Natural killer cell (primary cell): Measurements from ENCODE around the gene TDRD9. TPM values are rescaled to one million over a fixed set of nuclear protein-coding genes. Genes with fewer than 3 reads are reported as not detected.
A peak's percentile ranks its signal among the peaks of the same experiment; 100 is the strongest.

Experiments
- ATAC-seq, 3 donors: fragments of 150-1000 bp in 2 of 3; fragments of 200-7000 bp in 1 of 3; cut with Tn5 transposase; 1 replicate in 1 of 3; 2 replicates in 2 of 3; pipeline ENCODE4 v1.10.0; 2021; ENCODE audit warnings: mild to moderate bottlenecking in 2 of 3, moderate library complexity in 2 of 3
- DNase-seq, 2 donors: peaks; one replicate each; pipeline versions ENCODE4 v3.0.0 to v3.0.0-alpha.2; 2013 to 2021; ENCODE audit warnings: mixed read lengths in 1 of 2
- H3K27ac ChIP-seq: one replicate; pipeline ENCODE4 v1.5.1; 2013; ENCODE audit warnings: mild to moderate bottlenecking, low read length
- H3K27me3 ChIP-seq: one replicate; pipeline ENCODE4 v1.6.1; 2013; ENCODE audit warnings: low read length; ENCODE audit not compliant: control insufficient read depth, insufficient read depth
- H3K36me3 ChIP-seq: one replicate; pipeline ENCODE4 v1.6.1; 2013; ENCODE audit warnings: low read length; ENCODE audit not compliant: control insufficient read depth, insufficient read depth
- H3K4me1 ChIP-seq: one replicate; pipeline ENCODE4 v1.6.1; 2013; ENCODE audit warnings: low read length; ENCODE audit not compliant: control insufficient read depth, insufficient read depth
- H3K4me3 ChIP-seq: one replicate; pipeline ENCODE4 v1.5.1; 2013; ENCODE audit warnings: low read length
- H3K9me3 ChIP-seq: one replicate; pipeline ENCODE4 v1.6.1; 2013; ENCODE audit warnings: low read length; ENCODE audit not compliant: control insufficient read depth, insufficient read depth
- H3K27ac Mint-ChIP-seq, 2 donors: one replicate each; pipeline ENCODE4 v1.8.0; 2022; ENCODE audit warnings: mild to moderate bottlenecking in 2 of 2, mixed read lengths in 2 of 2, moderate library complexity in 1 of 2
- H3K27me3 Mint-ChIP-seq, 2 donors: one replicate each; pipeline ENCODE4 v1.8.0; 2022; ENCODE audit warnings: low read depth in 2 of 2, mixed read lengths in 2 of 2
- H3K36me3 Mint-ChIP-seq: one replicate; pipeline ENCODE4 v1.8.0; 2022; ENCODE audit warnings: mixed read lengths
- H3K4me1 Mint-ChIP-seq, 2 donors: one replicate each; pipeline ENCODE4 v1.8.0; 2022; ENCODE audit warnings: mixed read lengths in 2 of 2
- H3K4me3 Mint-ChIP-seq: one replicate; pipeline ENCODE4 v1.8.0; 2022; ENCODE audit warnings: mild to moderate bottlenecking, moderate library complexity, mixed read lengths
- H3K9me3 Mint-ChIP-seq, 2 donors: one replicate each; pipeline ENCODE4 v1.8.0; 2022; ENCODE audit warnings: mixed read lengths in 2 of 2
- WGBS: methylation state at CpG from one replicate; pipeline ENCODE4 v1.1.7; 2013; ENCODE audit warnings: missing lambda C conversion rate; ENCODE audit not compliant: insufficient coverage; 5-methylcytosine and 5-hydroxymethylcytosine counted together
- intact Hi-C: fragments of 100-400 bp; cut with micrococcal nuclease; formaldehyde crosslinking; loops from one replicate; pipeline ENCODE4 v1.14.2; 2022
- total RNA-seq, 4 donors: library from RNA; stranded (reverse); fragments of 120-200 nt in 1 of 4; gene quantifications; one replicate each; pipeline versions ENCODE4 v1.2.3 to v1.2.4, GENCODE V29; 2013 to 2022
- TF ChIP-seq, protein P1 (sequence below): fragments of 200-600 bp; IDR thresholded peaks from one replicate; pipeline ENCODE4 v1.8.0; 2022; ENCODE audit warnings: antibody characterized with exemption

TDRD9 gene
- total RNA-seq, 3 donors from 2014 or later (not counting 1 experiment from before 2014, with no cell fraction given), result 0.75 to 2.2 (median 1.4) TPM

DNA sequence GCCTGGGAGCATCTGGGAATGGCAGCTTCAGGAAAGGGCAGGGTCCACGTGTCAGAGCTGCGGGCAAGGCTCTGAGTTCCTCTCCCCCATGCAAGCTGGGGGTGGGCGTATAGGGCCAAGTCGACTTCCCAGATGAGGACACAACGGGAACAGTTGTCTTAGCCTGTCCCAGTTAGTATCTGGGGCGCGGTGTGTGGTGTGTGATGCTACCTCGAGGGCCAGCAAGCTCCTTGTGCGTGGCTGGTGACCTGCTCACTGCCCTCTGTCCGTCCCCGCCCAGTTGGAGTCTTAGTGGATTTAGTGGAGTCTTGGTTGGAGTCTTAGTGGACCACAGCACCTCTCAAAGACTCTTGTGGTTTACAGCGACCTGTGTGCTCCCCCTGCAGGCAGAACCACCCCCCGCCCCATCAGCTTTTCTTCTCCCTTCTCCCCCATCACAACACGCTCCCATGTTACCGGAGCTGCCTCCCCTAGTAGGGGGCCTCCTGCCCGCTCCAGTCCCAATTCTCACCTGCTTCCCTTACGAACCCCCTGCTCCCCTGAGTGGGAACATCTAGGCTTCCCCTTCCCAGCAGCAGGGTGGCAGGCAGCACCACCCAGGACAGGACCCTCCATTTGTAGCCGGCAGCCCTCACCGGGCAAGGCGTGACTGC, 165.9 kb downstream of the TDRD9 start:
- H3K4me3 Mint-ChIP-seq, result no peak overlapping the region
- no peak overlapping the region for H3K27ac Mint-ChIP-seq
- peaks cover 11% of the 10 kb centered on the region for H3K4me1 ChIP-seq
- intact Hi-C loops, result loop anchor here (5.0 kb wide), 1 partner anchor 468 kb away; no protein-coding TSS in a partner anchor
- no peaks in the 10 kb centered on the region for H3K9me3 Mint-ChIP-seq
- peaks cover 5 to 7% of the 10 kb centered on the region in 2 donors for H3K4me1 Mint-ChIP-seq
- TF ChIP-seq, protein P1, sequence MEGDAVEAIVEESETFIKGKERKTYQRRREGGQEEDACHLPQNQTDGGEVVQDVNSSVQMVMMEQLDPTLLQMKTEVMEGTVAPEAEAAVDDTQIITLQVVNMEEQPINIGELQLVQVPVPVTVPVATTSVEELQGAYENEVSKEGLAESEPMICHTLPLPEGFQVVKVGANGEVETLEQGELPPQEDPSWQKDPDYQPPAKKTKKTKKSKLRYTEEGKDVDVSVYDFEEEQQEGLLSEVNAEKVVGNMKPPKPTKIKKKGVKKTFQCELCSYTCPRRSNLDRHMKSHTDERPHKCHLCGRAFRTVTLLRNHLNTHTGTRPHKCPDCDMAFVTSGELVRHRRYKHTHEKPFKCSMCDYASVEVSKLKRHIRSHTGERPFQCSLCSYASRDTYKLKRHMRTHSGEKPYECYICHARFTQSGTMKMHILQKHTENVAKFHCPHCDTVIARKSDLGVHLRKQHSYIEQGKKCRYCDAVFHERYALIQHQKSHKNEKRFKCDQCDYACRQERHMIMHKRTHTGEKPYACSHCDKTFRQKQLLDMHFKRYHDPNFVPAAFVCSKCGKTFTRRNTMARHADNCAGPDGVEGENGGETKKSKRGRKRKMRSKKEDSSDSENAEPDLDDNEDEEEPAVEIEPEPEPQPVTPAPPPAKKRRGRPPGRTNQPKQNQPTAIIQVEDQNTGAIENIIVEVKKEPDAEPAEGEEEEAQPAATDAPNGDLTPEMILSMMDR, result no peak
- no peaks in the 10 kb centered on the region for H3K27me3 ChIP-seq
- no peaks in the 10 kb centered on the region for H3K36me3 Mint-ChIP-seq
- no peak overlapping the region for H3K4me3 ChIP-seq
- no peaks in the 10 kb centered on the region for H3K36me3 ChIP-seq
- no peaks in the 10 kb centered on the region for H3K9me3 ChIP-seq
- WGBS, result 60% methylated on average over 20 of the region's 20 CpGs
- H3K27me3 Mint-ChIP-seq, result peaks cover 0 to 3% of the 10 kb centered on the region in 2 donors
- ATAC-seq (no peak), DNase-seq (no peak)
- no peak overlapping the region for H3K27ac ChIP-seq

DNA sequence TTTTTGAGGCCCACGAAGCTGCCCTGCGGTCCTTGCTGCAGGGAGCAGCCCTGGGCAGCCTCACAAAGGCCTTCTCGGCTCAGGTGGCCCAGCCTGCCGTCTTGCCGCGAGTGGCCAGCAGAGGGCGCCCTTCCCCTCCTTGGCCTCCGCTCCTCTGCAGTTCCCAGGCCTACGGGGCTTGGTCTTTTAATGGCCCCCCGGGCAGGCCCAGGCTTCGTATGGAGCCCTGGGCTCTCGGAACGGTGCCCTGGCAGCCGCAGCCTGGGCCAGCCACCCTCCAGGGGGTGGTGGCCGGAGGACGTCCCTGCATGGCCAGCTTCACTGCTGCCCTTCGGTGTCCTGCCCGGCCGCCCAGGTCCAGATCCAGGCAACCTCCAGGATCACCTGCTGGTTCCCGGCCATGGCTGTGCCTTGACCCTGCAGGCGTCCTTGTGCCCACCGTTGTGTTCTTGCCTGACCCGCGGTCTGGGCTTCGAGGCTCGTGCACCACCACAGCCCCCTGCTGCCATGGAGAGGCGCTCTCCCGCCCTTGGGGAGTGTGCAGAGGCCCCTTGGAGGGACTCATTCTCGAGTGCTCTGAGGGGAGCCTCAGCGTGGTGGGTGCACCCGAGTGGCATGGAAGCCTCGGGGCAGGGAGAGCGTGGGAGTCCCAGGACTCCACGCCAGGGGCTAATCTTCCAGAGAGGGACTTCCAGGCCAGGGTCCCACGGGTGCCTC, 166.6 kb downstream of the TDRD9 start:
- H3K4me3 Mint-ChIP-seq, result no peak overlapping the region
- H3K27ac ChIP-seq, result no peak overlapping the region
- 52% methylated on average over 35 of the region's 35 CpGs for WGBS
- no peak overlapping the region for H3K4me3 ChIP-seq
- H3K4me1 ChIP-seq, result peaks cover 11% of the 10 kb centered on the region
- no peaks in the 10 kb centered on the region for H3K36me3 ChIP-seq
- DNase-seq (peak; percentile 73 to 81), ATAC-seq (peak; percentile 63 to 80 (median 76))
- peaks cover 5 to 7% of the 10 kb centered on the region in 2 donors for H3K4me1 Mint-ChIP-seq
- no peaks in the 10 kb centered on the region for H3K36me3 Mint-ChIP-seq
- H3K27me3 Mint-ChIP-seq, result peaks cover 0 to 3% of the 10 kb centered on the region in 2 donors
- TF ChIP-seq, protein P1, result peak; percentile 91
- H3K9me3 ChIP-seq, result no peaks in the 10 kb centered on the region
- no peaks in the 10 kb centered on the region for H3K9me3 Mint-ChIP-seq
- H3K27me3 ChIP-seq, result no peaks in the 10 kb centered on the region
- intact Hi-C loops, result loop anchor here (5.0 kb wide), 1 partner anchor 467 kb away; no protein-coding TSS in a partner anchor
- H3K27ac Mint-ChIP-seq, result no peak overlapping the region

DNA sequence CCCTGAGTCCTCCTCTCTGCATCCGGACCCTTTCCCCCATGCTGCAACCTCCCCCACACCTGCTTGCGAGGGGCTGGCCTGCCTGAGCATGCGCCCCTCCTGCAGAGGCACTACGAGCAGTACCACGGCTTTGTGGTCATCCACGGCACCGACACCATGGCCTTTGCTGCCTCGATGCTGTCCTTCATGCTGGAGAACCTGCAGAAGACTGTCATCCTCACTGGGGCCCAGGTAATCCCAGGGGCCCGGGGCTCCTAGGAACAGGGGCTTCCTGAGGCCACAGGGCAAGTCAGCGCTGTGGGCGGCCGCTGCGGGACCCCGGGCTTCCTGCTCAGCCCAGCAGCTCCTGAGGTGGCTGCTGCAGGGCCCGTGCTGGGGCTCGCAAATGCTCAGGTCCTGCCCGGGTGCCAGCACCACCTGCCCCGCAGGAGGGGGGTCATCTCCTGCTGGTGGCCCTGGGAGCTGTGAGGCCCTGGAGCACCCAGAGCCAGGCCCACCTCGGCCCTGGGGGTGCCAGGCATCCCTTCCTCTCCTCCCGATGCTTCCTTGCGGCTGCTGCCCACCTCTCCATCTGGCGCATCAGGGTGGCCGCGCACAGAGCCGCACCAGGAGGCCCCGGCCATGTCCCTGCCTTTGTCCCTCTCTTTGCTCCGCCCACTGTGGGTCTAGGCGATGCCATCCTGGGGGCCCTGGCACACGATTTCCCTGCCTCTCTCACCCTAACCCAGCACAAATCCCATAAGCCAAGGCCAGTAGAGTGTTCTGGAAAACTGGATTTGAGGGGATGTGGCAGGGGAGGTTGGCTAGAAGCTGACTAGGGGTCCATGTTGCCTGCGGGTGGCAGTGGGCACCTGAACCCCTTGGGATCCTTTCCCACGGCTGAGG, 167.4 kb downstream of the TDRD9 start:
- no peak overlapping the region for H3K4me3 Mint-ChIP-seq
- H3K9me3 Mint-ChIP-seq, result no peaks in the 10 kb centered on the region
- DNase-seq (no peak), ATAC-seq (no peak)
- Histone ChIP-seq H3K27ac (no peak overlapping the region), H3K27me3 (no peaks in the 10 kb centered on the region), H3K4me3 (no peak overlapping the region), H3K36me3 (no peaks in the 10 kb centered on the region), H3K9me3 (no peaks in the 10 kb centered on the region), H3K4me1 (peaks cover 11% of the 10 kb centered on the region)
- H3K27ac Mint-ChIP-seq, result no peak overlapping the region
- H3K27me3 Mint-ChIP-seq, result peaks cover 0 to 3% of the 10 kb centered on the region in 2 donors
- WGBS, result 88% methylated on average over 30 of the region's 31 CpGs
- peaks cover 5 to 7% of the 10 kb centered on the region in 2 donors for H3K4me1 Mint-ChIP-seq
- no peaks in the 10 kb centered on the region for H3K36me3 Mint-ChIP-seq
- TF ChIP-seq, protein P1, result no peak
- intact Hi-C loops, result no loop called here
